Right lobe of liver (tissue), 4 donors: ENCODE results near the gene SPAST.

ENCODE experiments used
- CTCF ChIP-seq, 4 donors: fragments of 200-600 bp in 3 of 4; fragments of 450-650 bp in 1 of 4; IDR thresholded peaks; one replicate each; pipeline versions ENCODE4 v1.5.1 to v1.8.0; 2016 to 2022; ENCODE audit warnings: antibody characterized with exemption in 4 of 4, mild to moderate bottlenecking in 2 of 4
- POLR2A ChIP-seq: fragments of 450-650 bp; IDR thresholded peaks from one replicate; pipeline ENCODE4 v1.6.1; 2017; ENCODE audit warnings: antibody characterized with exemption, mild to moderate bottlenecking
- donor health status: DM: no; HTN: no; CAD: no.
- donor health status: DM: no; HTN: no; CAD: no.
- donor health status: DM: no; HTN: yes; CAD: no.

GRCh38 chr2:32067549-32067948 is 4.2 kb downstream of the SPAST start:
- no peak for TF ChIP-seq CTCF (IDR thresholded peaks at IDR 0.05)
- no peak for TF ChIP-seq POLR2A
